Smooth muscle cell (in vitro differentiated cells): ENCODE data around the gene ZAR1L. TPM values are rescaled to one million over a fixed set of nuclear protein-coding genes. Genes with fewer than 3 reads are reported as not detected.

ENCODE experiments used
- DNase-seq: peaks from one replicate; lab custom pipeline; 2025; ENCODE audit not compliant: unreplicated experiment; lab: John Stamatoyannopoulos, UW
- H2AFZ ChIP-seq: fragments of 200-600 bp; sonication (generic); 2 replicates; pipeline ENCODE4 v1.6.0; 2016; ENCODE audit warnings: antibody characterized with exemption, low read depth, mild to moderate bottlenecking
- H3F3A ChIP-seq: fragments of 200-600 bp; sonication (generic); 2 replicates; pipeline ENCODE4 v1.6.0; 2017; ENCODE audit warnings: antibody characterized with exemption, low read depth
- H3K27ac ChIP-seq: fragments of 200-600 bp; sonication (generic); 2 replicates; pipeline ENCODE4 v1.5.1; 2016; ENCODE audit warnings: low read depth, mild to moderate bottlenecking
- H3K27me3 ChIP-seq: fragments of 200-600 bp; sonication (generic); 2 replicates; pipeline ENCODE4 v1.6.1; 2016; ENCODE audit warnings: low read depth, mild to moderate bottlenecking
- H3K36me3 ChIP-seq: fragments of 200-600 bp; sonication (generic); 2 replicates; pipeline ENCODE4 v1.5.1; 2016; ENCODE audit warnings: low read depth
- H3K4me1 ChIP-seq: fragments of 200-600 bp; sonication (generic); 2 replicates; pipeline ENCODE4 v1.5.1; 2016; ENCODE audit warnings: low read depth
- H3K4me2 ChIP-seq: fragments of 200-600 bp; sonication (generic); 2 replicates; pipeline ENCODE4 v1.6.0; 2016; ENCODE audit warnings: mild to moderate bottlenecking
- H3K4me3 ChIP-seq: fragments of 200-600 bp; sonication (generic); 2 replicates; pipeline ENCODE4 v1.5.1; 2016; ENCODE audit warnings: mild to moderate bottlenecking
- H3K79me2 ChIP-seq: fragments of 200-600 bp; sonication (generic); 2 replicates; pipeline ENCODE4 v1.6.0; 2016; ENCODE audit warnings: low read depth, mild to moderate bottlenecking
- H3K9ac ChIP-seq: fragments of 200-600 bp; sonication (generic); 2 replicates; pipeline ENCODE4 v1.6.0; 2016; ENCODE audit warnings: low read depth
- H3K9me3 ChIP-seq: fragments of 200-600 bp; sonication (generic); replicated peaks from 2 replicates; pipeline ENCODE4 v1.5.1; 2016; ENCODE audit warnings: low read depth
- H4K20me1 ChIP-seq: fragments of 200-600 bp; sonication (generic); 2 replicates; pipeline ENCODE4 v1.6.0; 2016; ENCODE audit warnings: low read depth
- WGBS: methylation state at CpG from one replicate; pipeline ENCODE4 v1.1.7; 2016; ENCODE audit warnings: low lambda C conversion rate; 5-methylcytosine and 5-hydroxymethylcytosine counted together
- polyA plus RNA-seq: library from polyadenylated mRNA; unstranded; fragments of >200 nt; fragmentation: Nextera tagmentation; extraction: Ambion mirVana; gene quantifications from 2 replicates; pipeline ENCODE4 v1.2.1, GENCODE V29; 2016
- total RNA-seq: library from RNA; depleted of rRNA; stranded (reverse); fragments of >200 nt; gene quantifications from 2 replicates; pipeline ENCODE4 v1.2.3, GENCODE V29; 2014
- TF ChIP-seq, protein P1 (sequence below): fragments of 200-600 bp; sonication (generic); IDR thresholded peaks from 2 replicates; pipeline ENCODE4 v1.5.1; 2017; ENCODE audit warnings: borderline replicate concordance, mild to moderate bottlenecking, antibody characterized with exemption; ENCODE audit not compliant: insufficient read depth, poor library complexity, severe bottlenecking

Gene ZAR1L
- total and polyA plus RNA-seq, 2 experiments from 2014 or later, result not detected

DNA sequence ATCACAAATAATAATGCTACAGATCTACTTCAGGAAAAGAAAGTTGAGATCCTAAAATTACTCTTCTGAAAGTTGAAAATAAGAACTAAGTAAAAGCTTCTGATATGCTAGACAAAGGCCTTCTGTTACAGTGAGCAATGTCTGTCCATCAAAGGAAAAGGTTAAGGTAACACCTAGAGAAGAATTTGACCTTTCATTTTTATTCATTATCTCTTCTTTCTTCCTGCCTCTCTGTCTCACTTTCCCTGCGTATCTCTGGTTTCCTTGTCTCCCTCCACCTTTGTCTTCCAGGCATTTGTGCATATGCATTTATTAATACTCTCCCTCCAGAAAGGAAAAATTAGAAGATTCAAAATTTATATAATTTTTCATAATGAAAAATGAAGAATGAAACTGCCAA lies 49.0 kb downstream of the ZAR1L start:
- Histone ChIP-seq H3K4me3 (no peak overlapping the region), H3F3A (peaks cover 13% of the 10 kb centered on the region), H2AFZ (no peak overlapping the region), H3K36me3 (no peaks in the 10 kb centered on the region), H3K4me2 (no peak overlapping the region), H3K4me1 (no peaks in the 10 kb centered on the region), H3K79me2 (no peaks in the 10 kb centered on the region), H3K9me3 (no peaks in the 10 kb centered on the region), H3K9ac (no peak overlapping the region), H3K27ac (peak overlapping the region; percentile 65), H3K27me3 (no peaks in the 10 kb centered on the region), H4K20me1 (no peaks in the 10 kb centered on the region)
- no peak for DNase-seq
- WGBS, result 91% methylated on average over 1 of the region's 1 CpG
- TF ChIP-seq, protein P1, sequence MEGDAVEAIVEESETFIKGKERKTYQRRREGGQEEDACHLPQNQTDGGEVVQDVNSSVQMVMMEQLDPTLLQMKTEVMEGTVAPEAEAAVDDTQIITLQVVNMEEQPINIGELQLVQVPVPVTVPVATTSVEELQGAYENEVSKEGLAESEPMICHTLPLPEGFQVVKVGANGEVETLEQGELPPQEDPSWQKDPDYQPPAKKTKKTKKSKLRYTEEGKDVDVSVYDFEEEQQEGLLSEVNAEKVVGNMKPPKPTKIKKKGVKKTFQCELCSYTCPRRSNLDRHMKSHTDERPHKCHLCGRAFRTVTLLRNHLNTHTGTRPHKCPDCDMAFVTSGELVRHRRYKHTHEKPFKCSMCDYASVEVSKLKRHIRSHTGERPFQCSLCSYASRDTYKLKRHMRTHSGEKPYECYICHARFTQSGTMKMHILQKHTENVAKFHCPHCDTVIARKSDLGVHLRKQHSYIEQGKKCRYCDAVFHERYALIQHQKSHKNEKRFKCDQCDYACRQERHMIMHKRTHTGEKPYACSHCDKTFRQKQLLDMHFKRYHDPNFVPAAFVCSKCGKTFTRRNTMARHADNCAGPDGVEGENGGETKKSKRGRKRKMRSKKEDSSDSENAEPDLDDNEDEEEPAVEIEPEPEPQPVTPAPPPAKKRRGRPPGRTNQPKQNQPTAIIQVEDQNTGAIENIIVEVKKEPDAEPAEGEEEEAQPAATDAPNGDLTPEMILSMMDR, result no peak

DNA sequence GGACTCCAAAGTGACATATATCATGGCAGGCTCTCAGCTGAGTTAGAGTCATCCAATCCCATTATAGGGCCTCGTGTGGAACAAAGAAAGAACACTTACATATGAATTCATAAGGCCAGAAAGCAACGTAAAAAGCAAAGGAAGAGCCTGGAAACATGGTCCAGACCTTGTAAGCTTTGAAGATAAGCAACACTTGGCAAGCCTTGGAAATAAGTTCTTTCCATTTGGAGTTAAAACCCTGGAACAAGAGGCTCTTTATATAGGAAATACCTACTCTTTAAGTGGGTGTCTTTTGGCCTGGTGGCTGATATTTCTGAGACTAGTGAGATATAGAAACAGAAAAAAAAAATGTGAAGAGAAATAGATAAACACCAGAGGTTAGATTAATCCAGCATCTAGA lies 49.4 kb downstream of the ZAR1L start:
- Histone ChIP-seq H2AFZ (no peak overlapping the region), H3K27ac (no peak overlapping the region), H4K20me1 (no peaks in the 10 kb centered on the region), H3K9ac (no peak overlapping the region), H3K27me3 (no peaks in the 10 kb centered on the region), H3K9me3 (no peaks in the 10 kb centered on the region), H3K4me2 (no peak overlapping the region), H3K4me3 (no peak overlapping the region), H3K36me3 (no peaks in the 10 kb centered on the region), H3K4me1 (no peaks in the 10 kb centered on the region), H3F3A (peaks cover 16% of the 10 kb centered on the region), H3K79me2 (no peaks in the 10 kb centered on the region)
- WGBS, result 32% methylated on average over 2 of the region's 2 CpGs
- no peak for DNase-seq
- TF ChIP-seq, protein P1, result no peak

DNA sequence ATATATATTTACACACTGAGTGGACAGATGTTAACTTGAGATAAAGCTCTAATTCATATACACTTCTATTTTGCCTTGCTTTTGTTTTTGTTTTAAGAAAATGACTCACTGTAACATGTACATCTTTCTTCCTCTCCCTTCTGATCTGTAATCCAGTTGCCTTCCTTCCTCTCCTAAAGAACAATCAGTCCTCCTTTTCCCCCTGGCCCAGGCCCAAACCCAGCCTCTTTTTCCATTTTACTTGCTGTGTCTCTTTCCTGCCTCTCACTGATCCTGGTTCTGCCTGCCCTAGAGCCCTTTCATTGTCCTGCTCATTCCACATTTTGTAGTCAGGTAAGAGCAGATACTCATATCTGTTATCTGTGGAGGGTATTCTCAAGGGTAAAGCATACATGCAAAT lies 50.8 kb downstream of the ZAR1L start:
- no peak overlapping the region for H3K4me2 ChIP-seq

DNA sequence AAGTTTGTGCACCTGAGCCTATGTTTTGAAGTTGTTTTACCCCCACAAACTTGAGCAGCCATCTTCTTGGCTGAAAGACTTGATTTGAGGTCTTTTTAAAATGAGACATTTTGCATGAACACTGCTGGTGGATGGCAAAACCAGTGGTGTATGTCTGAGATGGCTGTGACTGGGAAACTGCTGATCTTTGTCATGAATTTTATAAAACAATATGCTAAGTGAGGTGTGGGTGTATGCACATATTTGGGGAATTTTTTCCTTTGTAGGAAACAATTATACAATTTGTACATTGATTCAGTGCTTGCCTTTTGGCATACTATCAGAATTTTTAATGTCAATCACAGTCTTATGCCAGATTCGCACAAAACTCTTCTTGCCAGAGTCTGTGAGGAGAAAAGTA lies 52.5 kb downstream of the ZAR1L start:
- Histone ChIP-seq H3K79me2 (no peaks in the 10 kb centered on the region), H3K4me1 (no peaks in the 10 kb centered on the region), H3K4me3 (no peak overlapping the region), H3K27me3 (no peaks in the 10 kb centered on the region), H2AFZ (no peak overlapping the region), H3K36me3 (no peaks in the 10 kb centered on the region), H3K4me2 (peak overlapping the region; percentile 34), H3K9ac (no peak overlapping the region), H3K9me3 (no peaks in the 10 kb centered on the region), H3K27ac (peak overlapping the region; percentile 45), H3F3A (peaks cover 16% of the 10 kb centered on the region), H4K20me1 (no peaks in the 10 kb centered on the region)
- WGBS, result 97% methylated on average over 1 of the region's 1 CpG
- no peak for DNase-seq
- TF ChIP-seq, protein P1, result no peak

More for the DNA sequence above, 50.8 kb downstream of the ZAR1L start:
- Histone ChIP-seq H3F3A (peaks cover 16% of the 10 kb centered on the region), H3K4me1 (no peaks in the 10 kb centered on the region), H3K9ac (no peak overlapping the region), H3K79me2 (no peaks in the 10 kb centered on the region), H3K9me3 (no peaks in the 10 kb centered on the region), H3K27ac (no peak overlapping the region), H3K4me3 (no peak overlapping the region), H3K36me3 (no peaks in the 10 kb centered on the region), H2AFZ (no peak overlapping the region), H4K20me1 (no peaks in the 10 kb centered on the region), H3K27me3 (no peaks in the 10 kb centered on the region)
- TF ChIP-seq, protein P1, result no peak
- DNase-seq, result no peak
